Stimulated activated CD8-positive, alpha-beta memory T cell treated with anti-CD3 and anti-CD28 coated beads, Interleukin-4, amount 100 ng/mL, for 4 hours (primary cell): ENCODE data around the gene RIOK1.
"Not testable (repeated sequence)": the region's sequence is repeated elsewhere in the genome, so short reads cannot be mapped to it uniquely, and the experiment has no call there.

Experiments used
- DNase-seq, 2 donors: peaks; one replicate each; pipeline ENCODE4 v3.0.0-alpha.2; 2020; ENCODE audit warnings: low read depth in 2 of 2, low spot score in 1 of 2

RIOK1 gene

GRCh38 chr6:7439228-7439627 lies 49.6 kb downstream of the RIOK1 start:
- no peak for DNase-seq

GRCh38 chr6:7440476-7440875 lies 50.9 kb downstream of the RIOK1 start:
- DNase-seq: no peak

DNA sequence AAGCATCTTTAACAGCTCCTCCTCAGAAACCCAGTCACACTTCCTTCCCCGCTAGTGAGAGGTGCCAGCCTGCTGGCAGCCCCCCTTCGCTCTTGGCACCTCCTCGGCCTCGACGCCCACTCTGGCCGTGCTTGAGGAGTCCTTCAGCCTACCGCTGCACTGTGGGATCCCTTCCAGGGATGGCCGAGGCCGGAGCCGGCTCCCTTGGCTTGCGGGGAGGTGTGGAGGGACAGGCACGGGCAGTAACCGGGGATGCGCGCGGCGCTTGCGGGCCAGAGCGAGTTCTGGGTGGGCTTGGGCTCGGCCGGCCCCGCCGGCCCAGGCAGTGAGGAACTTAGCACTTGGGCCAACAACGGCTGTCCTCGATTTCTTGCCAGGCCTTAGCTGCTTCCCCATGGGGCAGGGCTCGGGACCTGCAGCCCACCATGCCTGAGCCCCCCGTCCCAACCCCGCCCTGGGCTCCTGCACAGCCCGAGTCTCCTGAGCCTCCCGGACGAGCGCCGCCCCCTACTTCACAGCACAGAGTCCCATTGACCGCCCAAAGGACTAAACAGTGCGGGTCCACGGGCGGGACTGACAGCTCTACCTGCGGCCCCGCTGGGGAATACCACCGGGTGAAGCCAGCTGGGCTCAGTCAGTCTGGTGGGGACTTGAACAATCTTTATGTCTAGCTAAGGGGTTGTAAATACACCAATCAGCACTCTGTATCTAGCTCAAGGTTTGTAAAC lies 51.6 kb downstream of the RIOK1 start:
- DNase-seq: no peak

GRCh38 chr6:7442467-7442866 lies 52.9 kb downstream of the RIOK1 start:
- no peak for DNase-seq

- no peak for DNase-seq
These were observed 55.5 kb downstream of the RIOK1 start for GRCh38 chr6:7445101-7445500.

DNA sequence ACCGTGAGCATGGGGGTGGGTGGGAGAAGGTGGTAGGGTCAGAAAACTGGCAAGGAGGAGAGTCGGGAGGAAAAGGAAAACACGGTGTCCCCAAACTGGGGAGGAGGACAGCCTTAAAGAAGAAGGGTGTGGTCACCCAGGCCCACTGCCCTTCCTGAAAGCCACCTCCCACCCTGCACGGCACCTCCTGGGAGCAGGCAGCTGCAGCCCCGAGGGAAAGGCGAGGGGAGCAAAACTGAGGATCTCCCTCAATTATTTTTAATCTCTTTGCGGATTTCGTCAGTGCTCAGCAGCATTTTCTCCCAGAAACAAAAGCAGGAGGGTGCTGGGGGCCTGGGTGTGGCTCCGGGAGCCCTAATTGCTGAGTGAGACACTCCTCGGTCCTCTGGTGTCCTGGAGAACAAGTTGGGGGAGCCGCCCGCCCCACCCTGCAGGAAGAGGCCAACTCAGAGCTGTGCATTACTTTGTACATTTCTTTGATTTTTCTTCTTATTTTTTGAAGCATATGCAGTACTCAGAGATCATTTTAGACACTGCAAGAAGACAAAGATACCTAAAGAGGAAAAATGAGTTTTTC lies 56.4 kb downstream of the RIOK1 start:
- no peak for DNase-seq

- no peak for DNase-seq
These were observed 57.2 kb downstream of the RIOK1 start for GRCh38 chr6:7446619-7447325.

- no peak for DNase-seq
These were observed 58.6 kb downstream of the RIOK1 start for GRCh38 chr6:7448232-7448631.

DNA sequence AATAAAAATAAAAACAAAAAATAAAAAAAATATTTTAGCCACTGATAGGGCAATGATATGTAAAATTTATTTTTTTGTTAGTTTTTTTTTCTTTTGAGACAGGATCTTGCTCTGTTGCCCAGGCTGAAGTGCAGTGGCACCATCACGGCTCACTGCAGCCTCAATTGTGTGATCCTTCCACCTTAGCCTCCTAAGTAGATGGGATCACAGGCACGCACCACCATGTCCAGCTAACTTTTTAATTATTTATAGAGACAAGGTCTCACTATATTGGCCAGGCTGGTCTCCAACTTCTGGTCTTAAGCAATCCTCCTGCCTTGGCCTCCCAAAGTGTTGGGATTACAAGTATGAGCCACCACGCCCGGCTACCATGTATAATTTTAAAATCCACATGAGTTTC lies 59.4 kb downstream of the RIOK1 start:
- DNase-seq: no peak

- DNase-seq: no peak
These were observed 61.7 kb downstream of the RIOK1 start for GRCh38 chr6:7451326-7451725.

DNA sequence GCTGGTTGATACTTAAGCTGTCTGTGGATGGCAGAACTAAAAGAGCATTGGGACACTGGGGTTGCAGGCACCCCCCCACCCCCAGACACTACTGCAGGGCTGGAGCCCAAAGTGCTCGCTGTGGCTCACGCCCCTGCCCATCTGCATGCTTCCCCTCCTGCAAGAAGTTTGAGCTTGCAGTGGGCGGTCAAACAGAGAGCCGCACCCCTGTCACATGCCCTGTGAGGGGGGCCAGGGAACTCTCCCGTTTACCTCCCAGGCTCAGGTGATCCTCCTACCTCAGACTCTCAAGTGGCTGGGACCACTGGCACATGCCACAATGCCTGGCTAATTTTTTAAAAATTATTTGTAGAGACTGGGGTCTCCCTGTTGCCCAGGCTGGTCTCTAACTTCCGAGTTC lies 63.3 kb downstream of the RIOK1 start:
- DNase-seq: no peak

DNA sequence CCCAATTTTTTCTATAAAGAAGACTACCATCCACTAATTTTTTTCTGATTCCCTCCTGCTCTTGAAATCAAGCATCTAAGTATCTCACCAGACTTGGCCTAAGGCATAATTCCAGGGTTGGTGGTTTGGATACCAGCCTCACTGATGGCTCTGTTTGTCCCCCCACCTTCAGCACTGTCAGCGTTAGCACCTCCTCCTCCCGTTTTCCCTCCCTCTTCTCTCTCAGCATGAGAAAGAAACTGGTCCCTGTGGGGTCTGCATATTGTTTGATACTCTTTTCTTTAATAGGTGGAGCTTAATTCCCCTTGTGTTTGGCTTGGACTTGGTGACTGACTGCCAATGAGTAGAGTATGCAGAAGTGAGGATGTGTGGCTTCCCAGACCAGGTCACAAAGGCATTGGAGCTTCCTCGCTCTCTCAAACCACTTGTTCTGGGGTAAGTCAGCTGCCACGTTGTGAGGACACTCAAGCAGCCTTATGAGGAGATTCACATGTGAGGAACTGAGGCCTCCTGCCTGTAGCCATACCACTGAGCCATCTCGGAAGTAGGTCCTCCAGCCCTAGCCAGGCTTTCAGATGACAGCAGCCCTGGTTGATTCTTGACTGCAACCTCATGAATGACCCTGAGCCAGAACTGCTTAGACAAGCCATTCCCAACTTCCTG lies 65.2 kb downstream of the RIOK1 start:
- no peak for DNase-seq

DNA sequence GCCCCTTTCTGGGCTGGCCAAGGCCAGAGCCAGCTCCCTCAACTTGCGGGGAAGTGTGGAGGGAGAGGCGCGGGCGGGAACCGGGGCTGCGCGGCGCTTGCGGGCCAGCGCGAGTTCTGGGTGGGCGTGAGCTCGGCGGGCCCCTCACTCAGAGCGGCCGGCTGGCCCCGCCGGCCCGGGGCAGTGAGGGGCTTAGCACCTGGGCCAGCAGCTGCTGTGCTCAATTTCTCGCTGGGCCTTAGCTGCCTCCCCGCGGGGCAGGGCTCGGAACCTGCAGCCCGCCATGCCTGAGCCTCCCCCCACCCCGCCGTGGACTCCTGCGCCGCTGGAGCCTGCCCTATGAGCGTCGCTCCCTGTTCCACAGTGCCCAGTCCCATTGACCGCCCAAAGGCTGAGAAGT lies 66.7 kb downstream of the RIOK1 start:
- not testable (repeated sequence) for DNase-seq

- DNase-seq: no peak
These were observed 71.8 kb downstream of the RIOK1 start for GRCh38 chr6:7461416-7461815.

DNA sequence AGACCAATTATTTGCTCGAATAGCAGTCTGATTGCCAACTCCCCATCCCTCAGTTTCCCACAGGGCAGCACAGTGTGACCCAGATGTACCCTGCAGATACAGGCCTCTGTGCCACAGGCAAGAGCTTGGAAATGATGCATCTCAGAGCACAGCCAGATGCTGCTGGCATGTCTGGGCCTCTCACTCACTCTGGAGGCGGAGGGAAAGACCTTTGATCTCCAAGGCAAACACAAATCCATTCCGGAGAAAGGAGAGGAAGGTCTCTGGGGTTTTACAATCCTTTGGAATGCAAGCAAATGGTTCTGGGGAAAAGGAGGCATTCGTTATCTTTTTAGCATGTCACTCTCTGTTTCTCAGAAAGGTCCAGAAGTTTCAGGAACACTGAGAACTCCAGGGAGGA lies 74.2 kb downstream of the RIOK1 start:
- DNase-seq: no peak

DNA sequence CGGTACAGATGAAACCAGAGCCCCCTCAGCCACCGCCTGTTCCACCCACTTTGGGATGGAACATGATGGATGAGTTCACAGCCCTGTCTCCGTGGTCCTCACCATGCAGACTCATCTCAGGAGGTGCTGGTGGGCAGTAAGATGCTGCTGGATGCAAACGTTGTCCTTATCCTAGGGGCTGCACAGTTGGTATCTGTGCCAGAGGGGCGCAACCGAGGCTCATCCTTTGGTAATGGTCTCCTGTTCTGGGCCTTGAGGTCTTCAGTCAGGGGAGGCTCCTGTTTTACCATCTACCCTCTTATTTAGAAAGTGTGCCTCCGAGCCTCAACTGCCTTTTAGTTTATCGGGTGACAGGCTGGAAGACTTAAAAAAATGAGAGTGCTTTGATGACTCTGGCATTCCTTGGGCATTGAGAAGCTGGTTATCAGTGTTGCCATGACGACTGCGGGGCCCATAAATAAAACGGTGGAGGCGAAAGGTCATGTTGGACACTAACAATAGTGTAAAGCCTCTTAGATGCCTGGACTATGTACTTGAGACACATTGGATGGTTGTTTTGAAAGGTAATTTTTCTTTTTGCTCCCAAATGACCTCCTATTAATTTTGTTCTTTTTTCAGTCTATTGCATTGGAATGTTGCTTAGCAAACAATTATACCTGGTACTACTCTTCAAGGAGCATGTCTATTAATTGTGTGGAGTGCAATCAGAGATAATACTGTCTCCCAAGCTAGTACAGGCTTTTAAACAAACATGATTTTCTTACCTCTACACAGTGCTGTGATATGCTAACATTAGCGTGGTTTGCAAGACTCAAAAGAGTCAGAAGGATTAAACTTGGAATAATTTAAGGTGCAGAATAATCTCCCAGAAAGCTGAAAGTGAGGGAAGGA lies 77.6 kb downstream of the RIOK1 start:
- no peak for DNase-seq
